ENCODE data around the gene SLC12A3.

SLC12A3 gene, protein sequence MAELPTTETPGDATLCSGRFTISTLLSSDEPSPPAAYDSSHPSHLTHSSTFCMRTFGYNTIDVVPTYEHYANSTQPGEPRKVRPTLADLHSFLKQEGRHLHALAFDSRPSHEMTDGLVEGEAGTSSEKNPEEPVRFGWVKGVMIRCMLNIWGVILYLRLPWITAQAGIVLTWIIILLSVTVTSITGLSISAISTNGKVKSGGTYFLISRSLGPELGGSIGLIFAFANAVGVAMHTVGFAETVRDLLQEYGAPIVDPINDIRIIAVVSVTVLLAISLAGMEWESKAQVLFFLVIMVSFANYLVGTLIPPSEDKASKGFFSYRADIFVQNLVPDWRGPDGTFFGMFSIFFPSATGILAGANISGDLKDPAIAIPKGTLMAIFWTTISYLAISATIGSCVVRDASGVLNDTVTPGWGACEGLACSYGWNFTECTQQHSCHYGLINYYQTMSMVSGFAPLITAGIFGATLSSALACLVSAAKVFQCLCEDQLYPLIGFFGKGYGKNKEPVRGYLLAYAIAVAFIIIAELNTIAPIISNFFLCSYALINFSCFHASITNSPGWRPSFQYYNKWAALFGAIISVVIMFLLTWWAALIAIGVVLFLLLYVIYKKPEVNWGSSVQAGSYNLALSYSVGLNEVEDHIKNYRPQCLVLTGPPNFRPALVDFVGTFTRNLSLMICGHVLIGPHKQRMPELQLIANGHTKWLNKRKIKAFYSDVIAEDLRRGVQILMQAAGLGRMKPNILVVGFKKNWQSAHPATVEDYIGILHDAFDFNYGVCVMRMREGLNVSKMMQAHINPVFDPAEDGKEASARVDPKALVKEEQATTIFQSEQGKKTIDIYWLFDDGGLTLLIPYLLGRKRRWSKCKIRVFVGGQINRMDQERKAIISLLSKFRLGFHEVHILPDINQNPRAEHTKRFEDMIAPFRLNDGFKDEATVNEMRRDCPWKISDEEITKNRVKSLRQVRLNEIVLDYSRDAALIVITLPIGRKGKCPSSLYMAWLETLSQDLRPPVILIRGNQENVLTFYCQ
- total RNA-seq, result 0 to 0.07 reads per million in 2 donors

DNA sequence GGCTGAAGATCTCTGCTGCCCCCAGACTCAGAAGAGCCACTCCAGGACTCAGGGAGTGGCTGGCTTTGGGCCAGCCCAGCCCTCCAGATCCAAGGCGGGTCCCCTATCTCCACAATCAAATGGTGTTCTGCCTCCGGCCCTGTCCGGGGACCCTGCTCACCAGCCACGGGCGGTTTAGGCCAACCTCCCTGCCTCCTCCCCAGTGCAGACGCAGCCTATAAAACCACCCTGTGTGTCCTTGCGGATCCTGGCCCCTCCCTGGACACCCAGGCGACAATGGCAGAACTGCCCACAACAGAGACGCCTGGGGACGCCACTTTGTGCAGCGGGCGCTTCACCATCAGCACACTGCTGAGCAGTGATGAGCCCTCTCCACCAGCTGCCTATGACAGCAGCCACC lies at the start of gene SLC12A3:
SLC12A3 (plus strand) TSS at position 248 of the 400 bp plus-strand sequence; CDS start at position 277, 29 bp downstream.
- no peak for DNase-seq

DNA sequence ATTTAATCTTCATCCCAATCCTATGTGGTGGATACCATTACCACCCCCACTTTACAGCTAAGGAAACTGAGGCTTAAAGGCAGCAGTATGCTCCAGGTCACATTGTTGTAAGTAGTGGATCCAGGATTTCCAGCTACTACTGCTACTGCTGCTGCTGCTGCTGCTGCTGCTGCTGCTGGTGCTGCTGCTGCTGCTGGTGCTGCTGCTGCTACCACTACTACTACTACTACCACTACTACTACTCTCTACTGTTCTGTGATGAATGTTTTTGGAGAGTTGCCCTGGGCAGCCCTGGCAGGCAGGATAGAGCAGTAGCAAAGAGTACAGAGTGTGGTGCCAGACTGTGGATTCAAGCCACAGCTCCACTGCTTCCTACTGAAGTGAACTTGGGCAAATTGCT lies 49.3 kb upstream of the SLC12A3 start:
- DNase-seq, result no peak

DNA sequence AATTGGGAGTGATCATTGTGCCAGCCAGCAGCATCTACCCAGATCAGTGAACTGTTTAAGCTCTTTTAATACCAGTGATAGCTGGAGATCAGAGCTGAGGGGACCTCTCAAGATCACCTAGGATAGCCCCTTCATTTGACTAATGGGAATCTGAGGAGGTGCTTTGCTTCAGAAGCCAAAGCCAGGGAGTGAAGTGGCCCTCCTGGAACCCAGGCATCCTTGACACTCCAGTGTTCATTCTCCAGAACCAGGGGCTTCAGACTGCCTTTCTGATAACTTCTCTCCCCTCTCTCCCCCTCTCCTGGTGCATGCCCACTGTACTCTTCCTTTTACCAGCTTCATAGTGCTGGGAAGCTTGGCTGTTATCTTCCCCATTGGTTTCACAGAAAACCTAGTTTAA lies 48.0 kb upstream of the SLC12A3 start:
- DNase-seq, result no peak

DNA sequence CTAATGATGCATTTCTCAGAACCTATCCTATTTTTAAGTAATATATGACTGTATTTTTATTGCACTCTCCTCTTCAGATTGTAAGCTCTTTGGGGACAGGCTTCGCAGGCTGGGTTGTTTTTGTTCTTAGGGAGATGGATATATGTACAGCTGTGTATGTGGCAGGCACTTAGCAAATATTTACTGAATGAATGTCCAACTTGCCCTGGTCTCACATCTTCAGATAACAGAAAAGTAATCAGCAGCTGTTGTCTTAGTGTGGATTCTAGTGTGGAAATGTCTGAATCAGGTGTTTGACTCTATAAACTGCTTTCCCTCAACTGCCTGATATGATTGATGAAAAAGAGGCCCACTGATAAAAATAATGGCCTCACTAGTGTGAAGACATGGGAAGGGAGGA lies 47.1 kb upstream of the SLC12A3 start:
- DNase-seq, result no peak

DNA sequence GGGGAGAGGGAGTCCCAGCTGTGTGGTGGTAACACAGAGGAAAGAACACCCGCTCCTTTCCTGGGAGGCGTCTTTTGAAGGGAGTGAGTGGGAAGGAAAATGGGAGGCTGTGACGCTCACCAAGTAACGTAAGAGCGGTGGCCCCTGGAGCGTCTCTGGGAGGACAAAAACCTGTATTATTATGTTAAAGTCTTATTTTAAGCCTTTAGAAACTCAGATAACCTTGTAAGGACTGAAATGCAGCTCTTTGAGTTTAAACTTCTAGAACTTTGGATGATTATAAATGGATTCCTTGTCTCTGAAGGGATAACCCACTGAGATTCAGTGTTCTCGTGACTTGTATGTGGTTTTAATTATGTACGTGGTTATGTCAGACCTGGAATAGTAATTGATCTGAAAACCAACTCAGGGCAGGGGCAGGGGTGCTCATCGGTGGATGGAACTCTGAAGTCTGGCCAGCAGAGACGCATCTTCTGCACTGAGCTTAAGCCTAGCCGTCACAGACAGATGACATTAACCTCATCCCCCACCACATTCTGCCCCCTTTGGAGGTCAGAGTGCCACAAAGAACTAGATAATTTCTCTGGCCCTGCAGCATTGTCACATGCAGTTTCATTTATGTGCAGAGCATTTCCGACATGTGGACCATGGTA lies 41.8 kb upstream of the SLC12A3 start:
- no peak for DNase-seq

DNA sequence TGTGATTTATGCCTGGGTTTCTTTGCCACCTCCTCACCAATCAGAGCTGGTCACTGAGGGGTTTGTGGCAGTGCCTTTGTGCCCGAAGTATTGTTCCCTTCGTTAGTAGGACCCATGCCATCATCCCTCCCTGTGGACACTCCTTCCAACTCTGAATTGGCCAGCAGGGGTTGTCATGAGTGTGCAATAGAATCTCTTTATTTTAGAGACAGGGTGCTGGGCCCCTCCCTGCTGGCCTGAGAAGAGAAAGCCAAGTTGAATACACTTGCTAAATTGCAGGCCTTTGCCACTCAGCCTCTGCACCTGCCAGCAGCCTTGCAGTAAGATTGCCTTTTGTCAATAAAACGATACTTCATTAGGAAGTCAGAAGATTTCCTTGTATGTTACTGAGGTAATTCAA lies 40.7 kb upstream of the SLC12A3 start:
- no peak for DNase-seq

DNA sequence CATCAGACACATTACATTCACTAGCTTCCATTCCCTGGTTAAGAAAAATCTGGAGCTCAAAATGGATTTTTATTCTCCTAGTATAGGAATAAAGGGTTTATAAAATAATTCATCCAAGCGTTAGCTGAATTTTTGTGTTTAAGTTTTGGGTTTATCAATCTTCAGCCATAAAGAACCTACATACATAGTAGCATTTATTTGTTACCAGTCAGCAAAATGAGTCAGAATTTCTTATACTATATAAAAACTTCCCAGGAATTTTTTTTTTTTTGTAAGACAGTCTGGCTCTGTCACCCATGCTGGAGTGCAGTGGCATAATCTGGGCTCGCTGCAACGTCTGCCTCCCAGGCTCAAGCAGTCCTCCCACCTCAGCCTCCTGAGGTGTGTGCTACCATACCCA lies 40.2 kb upstream of the SLC12A3 start:
- DNase-seq, result no peak

DNA sequence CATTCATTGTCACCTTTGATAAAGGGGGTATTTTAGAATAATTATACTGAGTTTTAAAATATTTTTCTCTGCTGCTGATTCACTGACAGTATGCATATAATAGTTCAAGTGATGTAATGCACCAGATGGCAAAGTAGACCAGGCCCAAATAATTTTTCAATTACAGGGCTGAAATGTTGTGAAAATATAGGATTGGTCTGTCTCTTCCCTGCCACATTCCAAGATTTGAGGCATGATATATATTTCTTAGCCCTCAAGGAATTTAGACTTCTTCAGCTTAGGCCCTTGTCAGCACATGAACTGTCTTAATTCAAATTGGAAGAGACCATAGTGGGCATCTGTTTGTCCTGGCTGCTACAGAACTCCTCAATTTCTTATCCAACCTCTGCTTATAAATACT lies 39.2 kb upstream of the SLC12A3 start:
- no peak for DNase-seq

DNA sequence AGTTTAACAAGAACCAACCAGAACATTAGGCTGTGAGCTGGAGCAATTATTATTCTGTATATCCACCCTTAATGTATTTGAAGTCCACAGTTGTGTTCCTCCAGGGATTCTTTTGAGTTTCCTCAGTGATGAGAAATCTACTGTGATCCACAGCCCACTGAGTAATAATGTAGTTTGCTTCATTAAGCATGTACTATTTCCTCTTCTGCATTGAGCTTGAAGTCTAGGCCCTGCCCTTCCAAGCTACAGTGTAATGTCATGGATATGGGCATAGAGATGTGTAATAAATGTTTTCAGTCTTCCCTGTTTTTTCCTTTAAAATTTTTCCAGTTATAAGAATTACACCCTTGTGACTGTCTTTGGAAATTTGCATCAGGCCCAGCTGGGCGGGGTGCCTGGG lies 36.4 kb upstream of the SLC12A3 start:
- no peak for DNase-seq

DNA sequence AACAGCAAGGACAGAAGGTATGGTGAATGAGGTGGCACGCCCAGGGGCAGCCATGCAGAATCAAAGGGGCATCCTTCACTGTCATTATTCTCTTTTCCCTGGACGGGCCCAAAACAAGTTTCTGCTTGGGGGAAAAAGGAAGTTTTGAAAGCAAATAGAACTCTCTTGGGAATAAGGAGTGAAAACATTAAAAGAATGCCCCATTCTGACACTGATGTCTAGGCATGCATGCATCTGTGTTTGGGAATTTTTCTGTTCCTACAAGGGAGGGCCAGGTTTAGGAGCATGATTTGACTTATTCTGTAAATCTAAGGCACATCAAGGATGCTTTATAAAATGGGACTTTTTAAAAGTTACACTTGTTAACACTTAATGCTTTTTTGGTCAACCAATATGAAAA lies 34.3 kb upstream of the SLC12A3 start:
- DNase-seq, result no peak

DNA sequence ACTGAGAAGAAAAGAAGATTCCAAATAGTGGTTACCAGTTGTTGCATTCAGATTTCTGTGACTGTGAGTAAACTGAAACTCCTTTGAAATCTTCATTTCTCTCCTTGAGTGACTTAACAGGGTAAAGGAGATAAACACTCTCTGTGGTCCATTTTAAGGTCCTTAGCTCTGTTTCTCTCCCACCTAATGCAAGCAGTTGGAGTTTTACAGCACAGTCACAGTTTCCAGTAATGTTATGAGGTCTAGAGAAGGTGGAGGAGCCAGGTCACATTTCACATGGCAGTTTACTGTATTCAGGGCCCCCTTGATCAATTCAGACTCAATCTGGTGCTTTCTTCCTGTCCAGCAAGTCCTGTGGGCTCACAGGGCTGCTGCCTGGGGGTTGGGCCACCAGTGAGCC lies 32.2 kb upstream of the SLC12A3 start:
- no peak for DNase-seq

DNA sequence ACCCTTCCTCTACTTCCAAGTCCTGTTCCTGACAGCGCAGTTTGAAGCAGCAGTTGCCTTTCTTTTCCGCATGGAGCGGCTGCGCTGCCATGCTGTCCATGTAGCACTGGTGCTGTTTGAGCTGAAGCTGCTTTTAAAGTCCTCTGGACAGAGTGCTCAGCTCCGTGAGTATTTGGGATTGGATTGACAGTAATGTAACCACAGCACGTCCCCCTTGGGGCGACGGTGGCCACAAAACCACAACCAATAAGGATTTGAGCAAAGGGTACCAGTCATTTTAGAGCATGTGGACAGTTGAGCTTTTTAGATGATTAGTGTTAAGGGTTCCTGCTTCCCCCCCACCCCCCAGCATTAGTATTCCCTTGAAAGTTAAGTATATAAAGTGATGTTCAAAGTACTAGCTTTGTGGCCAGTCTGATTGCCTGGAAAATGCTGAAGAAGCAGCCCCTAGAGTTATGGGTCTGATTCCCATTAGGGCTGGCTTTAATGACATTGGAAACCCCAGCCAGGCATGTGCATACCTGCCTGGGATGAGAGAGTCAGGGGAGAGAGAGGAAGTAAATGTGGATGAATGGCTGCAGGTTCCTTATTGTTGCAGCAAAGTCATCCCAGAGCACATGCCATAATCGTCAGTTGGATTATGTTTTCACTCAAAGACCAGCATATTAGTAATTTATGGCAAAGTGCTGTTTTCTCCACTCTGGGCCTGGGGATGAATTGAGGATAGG lies 31.6 kb upstream of the SLC12A3 start:
- DNase-seq, result peak in 1 of 5 experiments; percentile 60

DNA sequence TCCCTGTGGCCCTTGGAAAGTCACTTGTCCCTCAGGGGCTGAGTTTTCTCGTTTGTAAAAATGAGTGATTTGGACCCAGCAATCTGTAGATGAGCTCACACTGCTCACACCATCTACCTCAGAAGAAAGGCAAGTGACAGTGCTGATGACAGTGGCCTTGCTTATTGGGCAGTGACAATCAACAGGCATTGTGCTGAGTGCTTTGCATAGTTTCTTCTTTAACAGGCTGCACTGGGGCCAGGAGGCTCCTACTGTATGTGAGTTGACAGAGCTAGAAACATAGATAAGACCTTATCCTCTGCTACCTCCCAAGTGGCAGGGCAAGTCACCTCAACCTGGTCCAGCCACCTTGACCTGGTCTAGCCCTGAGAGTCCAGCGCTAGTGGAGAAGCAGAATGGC lies 29.7 kb upstream of the SLC12A3 start:
- DNase-seq, result no peak

DNA sequence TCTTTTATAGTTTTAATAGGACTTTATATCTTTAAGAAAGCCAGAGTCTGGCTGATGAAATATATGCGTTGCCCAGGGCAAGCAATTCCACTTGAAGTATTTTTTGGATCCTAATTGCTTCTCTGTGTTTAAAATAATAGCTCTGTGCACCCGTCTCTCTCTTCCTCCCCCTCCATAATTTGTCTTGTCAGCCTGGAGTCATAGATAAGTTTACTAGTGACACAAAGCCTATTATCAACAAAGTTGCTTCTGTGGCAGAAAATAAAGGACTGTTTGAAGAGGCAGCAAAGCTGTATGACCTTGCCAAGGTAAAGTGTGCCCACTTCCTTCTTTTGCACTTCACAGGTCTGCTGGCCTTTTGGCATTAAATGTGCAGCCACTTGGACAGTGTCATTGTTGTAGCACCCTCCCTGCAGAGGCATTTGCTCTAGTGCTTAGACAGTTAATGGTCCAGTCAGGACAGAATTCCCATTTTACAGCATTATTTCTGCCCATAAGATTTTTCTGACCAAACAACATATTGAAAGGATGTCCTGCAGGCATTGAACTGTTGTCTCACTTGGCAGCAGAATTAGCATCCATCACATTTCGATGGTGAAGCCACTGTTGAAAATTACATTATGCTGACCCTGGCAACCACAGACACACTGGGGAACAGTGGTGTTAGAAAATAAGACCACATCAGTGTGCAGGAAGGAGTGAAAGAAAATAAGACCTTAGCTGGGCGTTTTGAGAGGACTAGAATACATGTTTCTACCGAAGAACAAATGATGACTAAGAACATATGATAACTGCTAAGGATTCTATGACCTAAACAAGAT lies 28.4 kb upstream of the SLC12A3 start:
- no peak for DNase-seq

DNA sequence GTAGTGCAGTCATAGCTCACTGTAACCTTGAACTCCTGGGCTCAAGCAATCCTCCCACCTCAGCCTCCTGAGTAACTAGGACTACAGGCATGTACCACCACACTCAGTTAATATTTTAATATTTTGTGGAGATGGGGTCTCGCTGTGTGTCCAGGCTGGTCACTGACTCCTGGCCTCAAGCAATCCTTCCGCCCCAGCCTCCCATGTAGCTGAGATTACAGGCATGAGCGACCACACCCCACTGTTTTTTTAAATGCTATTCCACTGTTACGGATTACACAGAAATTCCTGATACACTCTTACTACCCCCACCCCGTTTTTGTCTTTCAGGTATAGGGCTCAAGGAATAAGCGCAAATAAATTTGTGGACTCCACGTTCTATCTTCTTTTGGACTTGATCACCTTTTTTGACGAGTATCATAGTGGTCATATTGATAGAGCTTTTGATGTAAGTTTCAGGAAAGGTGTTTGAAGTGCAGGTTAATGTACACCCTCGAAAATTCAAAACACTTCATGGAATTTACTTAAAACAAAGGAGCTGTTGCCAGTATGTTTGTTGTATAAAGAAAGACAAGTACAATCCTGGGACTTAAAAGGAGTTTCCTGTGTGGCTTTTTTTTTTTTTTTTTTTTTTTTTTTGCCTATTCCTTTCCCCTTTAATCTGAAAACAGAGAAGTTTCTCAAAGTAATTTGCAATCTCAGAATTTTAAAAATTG lies 26.2 kb upstream of the SLC12A3 start:
- DNase-seq, result no peak

DNA sequence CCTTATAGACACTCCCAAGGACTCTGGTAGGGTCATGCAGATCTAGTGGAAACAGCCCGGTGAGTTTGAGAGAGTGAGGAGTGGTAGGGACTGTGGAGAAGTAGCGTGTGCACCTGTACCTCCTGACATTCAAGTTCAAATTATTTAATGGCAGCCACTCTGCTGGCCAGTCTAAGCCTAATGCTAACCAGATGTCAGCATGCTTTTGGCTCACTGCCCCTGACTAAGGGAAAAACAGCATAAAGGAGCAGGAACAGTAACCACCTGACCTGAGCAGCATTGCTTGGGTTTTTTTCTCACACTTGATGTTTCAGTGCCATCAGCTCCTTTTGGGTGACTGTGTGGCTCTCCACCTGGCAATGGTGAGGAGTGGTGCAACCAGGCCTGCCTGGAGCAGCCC lies 23.8 kb upstream of the SLC12A3 start:
- DNase-seq, result no peak

DNA sequence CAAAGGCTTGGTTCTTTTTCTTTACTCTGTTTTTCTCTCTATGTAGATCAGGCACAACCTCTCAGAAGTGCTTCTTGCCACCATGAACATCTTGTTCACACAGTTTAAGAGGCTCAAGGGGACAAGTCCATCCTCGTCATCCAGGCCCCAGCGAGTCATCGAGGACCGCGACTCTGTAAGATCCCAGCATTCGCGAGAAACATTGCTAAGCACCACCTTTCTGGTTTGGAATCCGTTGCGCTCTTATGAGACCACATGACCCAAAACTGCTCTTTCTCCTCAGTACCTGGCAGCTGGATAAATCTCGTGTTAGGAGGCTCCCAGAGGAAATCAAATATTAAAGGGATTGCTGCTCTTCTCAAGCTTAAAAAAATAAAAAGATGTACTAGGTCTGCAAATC lies 23.3 kb upstream of the SLC12A3 start:
- no peak for DNase-seq

DNA sequence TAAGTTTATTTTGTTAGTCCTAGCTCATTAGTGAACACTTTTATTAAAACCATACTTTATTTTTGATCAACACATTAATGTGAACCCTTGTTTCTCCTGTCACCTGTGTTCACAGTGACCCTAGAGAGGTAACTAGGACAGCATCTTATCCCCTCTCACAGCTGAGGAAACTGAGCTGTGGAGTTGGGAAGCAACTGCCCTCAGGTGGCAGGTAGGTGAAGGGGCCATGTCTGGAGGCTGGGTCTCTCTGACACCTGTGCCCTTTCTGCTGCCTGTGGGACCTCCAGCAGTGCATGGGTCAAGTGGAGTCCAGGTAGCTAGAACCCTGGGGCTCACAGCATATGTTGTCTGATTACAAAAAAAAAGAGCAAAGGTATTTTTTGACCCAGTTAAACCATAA lies 22.9 kb upstream of the SLC12A3 start:
- no peak for DNase-seq

DNA sequence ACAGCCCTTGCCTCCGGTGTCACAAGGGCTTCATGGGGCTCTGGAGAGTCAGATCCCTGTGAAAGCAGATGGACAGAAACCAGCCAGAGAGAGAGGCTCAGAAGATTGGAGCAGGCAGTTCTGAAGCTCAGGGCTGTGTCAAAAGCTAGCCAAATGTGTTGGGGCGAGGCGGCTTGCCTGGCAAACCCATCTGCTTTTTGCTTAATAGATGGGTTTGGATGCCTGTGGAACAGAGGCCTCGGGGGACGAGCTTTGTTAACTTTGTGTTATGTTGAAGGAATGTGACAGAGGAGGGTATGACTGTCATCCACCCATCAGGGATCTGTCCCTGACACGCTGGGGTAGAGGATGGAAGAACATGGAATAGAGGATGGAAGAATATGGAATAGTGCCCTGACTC lies 21.0 kb upstream of the SLC12A3 start:
- DNase-seq, result no peak

DNA sequence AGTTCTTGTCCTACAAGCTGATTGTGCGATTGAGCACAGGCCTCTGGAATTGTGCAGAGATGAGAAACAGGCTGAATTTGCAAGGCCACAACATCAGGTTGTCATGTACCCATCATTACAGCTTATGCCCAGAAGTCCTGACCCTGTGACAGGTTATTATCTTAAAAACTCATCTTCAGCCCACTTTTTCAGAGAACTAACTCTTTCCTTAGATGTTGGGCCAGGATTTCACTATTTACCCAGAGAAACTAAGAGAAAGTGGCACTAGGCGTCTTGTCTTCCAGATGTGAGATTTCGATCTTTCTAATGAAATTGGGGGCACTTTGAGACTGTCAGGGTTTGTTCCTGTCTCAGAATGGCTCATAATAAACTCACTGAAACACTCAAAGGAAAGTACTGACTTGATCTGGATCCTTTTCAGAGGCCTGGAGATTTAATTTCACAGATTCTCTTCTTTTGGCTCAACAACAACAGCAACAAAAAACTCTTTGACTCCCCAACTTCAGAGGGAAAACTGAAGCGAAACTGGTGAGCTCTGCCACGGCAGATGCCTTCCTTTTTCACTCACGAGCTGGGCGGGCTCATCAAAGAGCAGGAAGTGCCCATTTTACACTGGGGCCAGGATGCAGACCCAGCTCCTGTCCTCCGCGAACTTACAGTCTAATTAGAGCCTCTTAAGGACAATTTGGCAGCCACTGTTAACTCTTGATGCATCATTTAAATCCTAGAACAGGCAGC lies 17.7 kb upstream of the SLC12A3 start:
- DNase-seq, result peak in 1 of 5 experiments; percentile 81

Measured in T-helper 2 cell (primary cell).